GM18505 (cell line): Measurements from ENCODE around the gene S100A9.
"Not testable (repeated sequence)": the region's sequence is repeated elsewhere in the genome, so short reads cannot be mapped to it uniquely, and the experiment has no call there.

Experiments used
- ATAC-seq: cut with Tn5 transposase; IDR thresholded peaks from one replicate; pipeline ENCODE4 v1.9.1; 2021; ENCODE audit not compliant: unreplicated experiment
- POLR2A ChIP-seq: IDR thresholded peaks from 4 replicates; pipeline ENCODE4 v1.6.1; 2011; ENCODE audit warnings: borderline replicate concordance; ENCODE audit not compliant: insufficient read depth, insufficient read length; ENCODE audit errors: extremely low read depth

The S100A9 gene

DNA sequence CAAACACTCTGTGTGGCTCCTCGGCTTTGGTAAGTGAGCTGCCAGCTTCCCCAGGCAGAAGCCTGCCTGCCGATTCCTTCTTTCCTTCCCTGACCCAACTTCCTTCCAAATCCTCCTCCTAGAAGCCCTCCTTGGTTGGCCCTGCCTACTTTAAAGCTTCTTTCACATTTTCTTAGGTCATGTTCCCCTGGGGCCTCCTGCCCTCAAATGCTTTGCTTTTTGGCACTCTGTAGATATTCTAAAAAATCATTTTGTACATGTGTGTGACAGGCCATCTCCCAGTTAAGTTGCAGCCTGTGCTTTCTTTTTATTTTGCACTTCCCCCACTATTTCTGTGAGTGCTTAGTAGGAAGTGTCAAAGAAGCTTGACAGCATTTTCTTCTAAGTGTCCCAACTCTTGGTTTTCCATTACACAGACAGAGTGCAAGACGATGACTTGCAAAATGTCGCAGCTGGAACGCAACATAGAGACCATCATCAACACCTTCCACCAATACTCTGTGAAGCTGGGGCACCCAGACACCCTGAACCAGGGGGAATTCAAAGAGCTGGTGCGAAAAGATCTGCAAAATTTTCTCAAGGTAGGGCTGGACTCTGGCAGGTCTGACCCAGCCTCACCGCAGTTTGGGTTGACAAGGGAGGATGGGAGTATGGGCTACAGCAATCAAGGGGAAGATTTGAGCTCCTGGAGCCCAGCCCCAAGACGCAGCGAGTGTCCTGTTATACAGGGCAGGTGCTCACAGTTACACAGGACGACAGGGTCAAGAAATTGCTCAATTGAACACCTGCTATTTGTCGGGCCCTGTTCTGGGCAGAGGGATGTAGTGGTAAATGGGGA is at the start of gene S100A9:
Gene S100A9, plus strand, starts transcription at position 2 of the 838 bp plus-strand sequence. Its CDS starts 430 bp downstream, at position 432.
- no peak for ATAC-seq
- TF ChIP-seq POLR2A = no peak

DNA sequence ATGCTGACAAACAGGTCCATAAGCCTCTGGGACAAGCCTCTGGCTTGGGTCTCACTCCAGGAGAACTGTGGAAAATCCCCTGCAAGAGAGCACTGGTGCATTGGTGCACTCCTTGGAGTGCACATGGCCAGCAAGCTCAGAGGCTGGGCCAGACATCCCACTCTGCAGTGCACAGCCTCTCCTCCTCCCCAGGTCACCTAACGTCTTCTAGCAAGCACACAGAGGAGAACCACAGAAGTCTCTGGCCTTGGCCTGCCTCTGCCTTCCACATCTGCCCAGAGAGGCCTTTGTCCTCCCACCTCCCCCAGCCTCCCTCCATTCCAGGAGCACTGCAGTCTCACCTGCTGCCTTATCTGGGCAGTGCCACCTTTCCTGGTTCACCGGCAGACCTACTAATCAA is 49.1 kb upstream of the S100A9 start:
- ATAC-seq = no peak
- no peak for TF ChIP-seq POLR2A

DNA sequence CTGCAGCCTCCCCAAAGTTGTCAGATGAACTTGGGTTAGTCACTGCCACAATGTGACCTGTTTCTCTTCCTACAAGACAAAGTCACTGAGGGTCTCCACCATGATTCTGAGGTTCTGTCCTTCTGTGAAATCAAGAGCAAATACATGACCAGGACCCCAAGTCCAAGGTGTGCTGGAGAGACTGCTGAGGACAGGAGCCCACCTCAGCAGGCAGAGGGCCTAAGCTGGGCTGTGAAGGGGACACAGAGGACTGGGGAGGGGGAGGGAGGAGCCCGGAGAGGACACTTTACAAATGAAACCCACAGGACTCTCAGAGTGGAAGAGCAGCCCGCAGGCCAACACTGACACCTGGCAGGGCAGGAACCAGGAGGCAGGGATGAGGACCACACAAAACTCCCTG is 48.2 kb upstream of the S100A9 start:
- ATAC-seq = no peak
- TF ChIP-seq POLR2A = no peak

DNA sequence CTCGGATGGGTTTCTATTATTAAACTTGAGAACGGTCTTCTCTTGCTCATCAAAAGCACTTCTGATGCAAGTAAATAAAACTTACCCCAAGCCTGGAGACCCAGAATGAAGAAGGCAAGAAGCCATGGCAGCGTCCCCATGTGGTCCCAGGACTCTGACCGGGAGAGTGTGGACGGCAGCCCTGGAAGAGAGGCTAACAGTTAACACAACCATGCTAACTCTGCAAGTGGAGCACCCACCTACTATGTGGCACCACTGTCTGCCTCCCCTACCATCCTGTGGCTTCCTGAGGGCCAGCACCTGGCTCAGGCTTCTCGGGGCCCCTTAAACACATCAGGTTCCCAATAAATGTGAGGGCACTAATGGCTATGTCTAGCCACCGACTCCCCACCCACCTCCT is 47.1 kb upstream of the S100A9 start:
- ATAC-seq = no peak
- no peak for TF ChIP-seq POLR2A

DNA sequence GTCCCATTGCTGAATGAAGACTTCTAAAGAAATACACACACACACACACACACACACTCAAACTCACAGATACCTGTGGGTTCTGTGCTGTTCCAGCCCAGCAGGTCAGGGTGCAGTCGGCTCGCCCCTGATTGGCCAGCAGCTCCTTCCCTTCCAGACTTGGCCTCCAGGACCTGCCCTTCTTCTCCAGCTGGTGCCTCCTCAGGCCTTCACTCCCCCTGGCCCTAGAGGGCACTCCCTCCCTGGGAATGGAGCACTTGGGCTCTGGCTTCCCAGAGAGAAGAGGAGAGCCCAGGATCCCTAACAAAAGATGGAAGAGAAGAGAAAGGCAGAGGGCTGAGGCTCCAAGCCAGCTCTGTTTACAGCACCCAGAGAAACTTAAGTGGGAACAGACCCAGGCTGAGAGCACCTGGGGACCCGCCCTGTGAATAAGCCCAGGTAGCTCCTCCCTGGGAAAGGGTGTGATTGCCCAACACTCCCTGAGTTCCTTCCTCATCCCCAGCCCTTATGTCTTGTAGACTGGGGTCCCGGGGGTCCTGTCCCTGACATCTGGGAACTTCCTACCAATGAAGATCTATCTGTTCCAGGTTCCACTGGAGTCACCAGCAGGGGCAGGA is 45.0 kb upstream of the S100A9 start, which contains the start of gene PGLYRP3:
Gene PGLYRP3, minus strand, starts transcription at position 383 of the 617 bp plus-strand sequence. CDS start 2,287 bp downstream, outside the sequence.
- ATAC-seq = no peak
- no peak for TF ChIP-seq POLR2A

DNA sequence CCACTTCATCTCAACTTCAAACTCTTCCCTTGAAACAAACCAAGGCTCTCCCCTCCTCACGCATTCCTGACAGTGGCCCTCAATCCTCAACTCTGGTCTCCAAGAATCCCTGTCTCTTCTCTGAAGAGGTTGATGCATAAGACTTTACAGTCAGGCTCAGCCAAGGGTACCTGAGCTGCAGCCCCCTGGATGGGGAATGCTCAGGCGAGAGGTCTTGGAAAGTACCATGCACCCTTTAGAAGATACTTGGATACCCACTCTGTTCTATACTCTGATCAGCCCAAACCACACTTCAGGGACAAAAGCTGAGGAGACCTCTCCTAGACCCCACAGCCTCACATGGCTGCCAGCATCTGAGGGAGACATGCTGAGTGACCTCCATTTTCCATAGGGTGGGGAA is 44.4 kb upstream of the S100A9 start:
- no peak for ATAC-seq
- TF ChIP-seq POLR2A = no peak

DNA sequence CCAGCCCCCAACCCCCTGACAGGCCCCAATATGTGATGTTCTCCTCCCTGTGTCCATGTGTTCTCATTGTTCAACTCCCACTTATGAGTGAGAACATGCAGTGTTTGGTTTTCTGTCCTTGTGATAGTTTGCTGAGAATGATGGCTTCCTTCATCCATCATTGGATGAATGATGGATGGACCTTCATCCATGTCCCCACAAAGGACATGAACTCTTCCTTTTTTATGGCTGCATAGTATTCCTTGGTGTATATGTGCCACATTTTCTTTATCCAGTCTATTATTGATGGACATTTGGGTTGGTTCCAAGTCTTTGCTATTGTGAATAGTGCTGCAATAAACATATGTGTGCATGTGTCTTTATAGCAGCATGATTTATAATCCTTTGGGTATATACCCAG is 43.3 kb upstream of the S100A9 start:
- ATAC-seq = not testable (repeated sequence)

DNA sequence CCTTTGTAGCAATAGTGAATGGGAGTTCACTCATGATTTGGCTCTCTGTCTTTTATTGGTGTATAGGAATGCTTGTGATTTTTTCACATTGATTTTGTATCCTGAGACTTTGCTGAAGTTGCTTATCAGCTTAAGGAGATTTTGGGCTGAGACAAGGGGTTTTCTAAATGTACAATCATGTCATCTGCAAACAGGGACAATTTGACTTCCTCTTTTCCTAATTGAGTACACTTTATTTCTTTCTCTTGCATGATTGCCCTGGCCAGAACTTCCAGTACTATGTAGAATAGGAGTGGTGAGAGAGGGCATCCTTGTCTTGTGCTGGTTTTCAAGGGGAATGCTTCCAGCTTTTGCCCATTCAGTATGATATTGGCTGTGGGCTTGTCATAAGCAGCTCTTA is 41.6 kb upstream of the S100A9 start:
- not testable (repeated sequence) for ATAC-seq

DNA sequence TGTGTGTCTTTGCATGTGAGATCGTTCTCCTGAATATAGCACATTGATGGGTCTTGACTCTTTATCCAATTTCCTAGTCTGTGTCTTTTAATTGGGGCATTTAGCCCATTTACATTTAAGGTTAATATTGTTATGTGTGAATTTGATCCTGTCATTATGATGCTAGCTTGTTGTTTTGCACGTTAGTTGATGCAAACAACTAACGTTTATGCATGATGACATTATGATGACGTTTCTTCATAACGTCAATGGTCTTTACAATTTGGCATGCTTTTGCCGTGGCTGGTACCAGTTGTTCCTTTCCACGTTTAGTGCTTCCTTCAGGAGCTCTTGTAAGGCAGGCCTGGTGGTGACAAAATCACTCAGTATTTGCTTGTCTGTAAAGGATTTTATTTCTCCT is 39.5 kb upstream of the S100A9 start:
- ATAC-seq = not testable (repeated sequence)

DNA sequence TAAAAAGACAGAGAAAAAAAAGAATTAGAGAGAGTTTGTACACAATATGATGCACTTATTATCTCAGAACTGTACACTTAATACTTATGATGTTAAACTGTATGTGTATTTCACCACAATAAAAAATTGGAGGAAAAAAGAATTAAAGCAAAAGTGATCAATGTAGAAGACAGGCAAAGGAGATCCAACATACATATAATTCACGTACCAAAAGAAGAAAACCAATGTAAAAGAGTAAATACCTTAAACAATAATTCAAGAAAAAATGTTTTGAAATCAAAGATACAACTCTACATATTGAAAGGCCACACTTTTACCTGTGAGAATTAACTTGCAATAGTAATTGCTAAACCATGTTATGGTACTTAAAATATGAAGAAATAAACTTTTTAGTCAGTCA is 35.1 kb upstream of the S100A9 start:
- TF ChIP-seq POLR2A = no peak
- ATAC-seq = no peak

DNA sequence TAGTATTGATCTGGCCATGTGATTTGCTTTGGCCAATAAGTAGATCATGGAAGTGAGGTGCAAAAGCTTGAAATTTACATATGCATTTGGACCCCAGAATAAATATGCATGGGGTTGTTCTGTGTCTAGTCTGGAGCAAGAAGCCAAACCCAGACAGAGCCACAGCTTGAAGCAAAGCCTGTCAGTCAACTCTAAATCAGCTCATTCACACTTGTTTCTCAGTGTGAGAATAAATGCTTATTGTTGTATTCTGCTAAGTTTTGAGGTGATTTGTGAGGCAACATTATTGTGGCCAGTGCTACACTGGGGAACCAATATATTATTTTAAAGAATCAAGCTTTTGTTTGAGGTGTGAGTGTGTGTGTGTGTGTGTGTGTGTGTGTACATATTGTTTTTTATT is 32.7 kb upstream of the S100A9 start:
- TF ChIP-seq POLR2A = no peak
- ATAC-seq = no peak

DNA sequence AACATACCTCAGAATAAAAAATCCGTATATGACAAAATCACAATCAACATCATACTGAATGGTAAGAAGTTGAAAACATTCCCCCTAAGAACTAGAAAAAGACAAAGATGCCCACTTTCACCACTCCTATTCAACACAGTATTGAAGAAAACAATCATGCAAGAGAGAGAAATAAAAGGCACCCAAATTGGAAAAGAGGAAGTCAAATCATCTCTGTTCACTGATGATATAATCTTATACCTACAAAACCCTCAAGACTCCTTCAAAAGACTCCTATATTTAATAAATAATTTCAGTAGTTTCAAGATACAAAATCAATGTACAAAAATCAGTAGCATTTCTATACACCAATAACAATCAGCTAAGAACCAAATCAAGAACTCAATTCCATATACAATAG is 23.8 kb upstream of the S100A9 start:
- TF ChIP-seq POLR2A = no peak
- no peak for ATAC-seq

DNA sequence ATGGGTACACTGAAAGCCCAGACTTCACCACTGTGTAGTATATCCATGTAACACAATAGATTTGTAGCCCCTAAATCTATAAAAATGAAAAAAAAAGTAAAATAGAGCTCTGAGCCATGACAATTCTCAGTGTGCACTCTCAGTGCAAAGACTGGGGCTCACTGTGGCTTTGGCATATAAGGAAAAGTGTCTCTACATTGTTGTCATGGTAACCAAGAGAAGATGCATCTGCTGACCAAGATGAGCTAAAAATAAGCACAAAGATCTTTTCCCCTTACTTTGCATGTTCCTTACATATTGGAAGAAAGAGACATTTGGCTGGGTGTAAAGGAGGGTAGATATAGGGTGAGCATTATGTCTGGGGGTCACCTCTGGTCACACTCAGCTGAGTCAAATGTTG is 21.0 kb upstream of the S100A9 start:
- ATAC-seq = no peak
- TF ChIP-seq POLR2A = no peak

DNA sequence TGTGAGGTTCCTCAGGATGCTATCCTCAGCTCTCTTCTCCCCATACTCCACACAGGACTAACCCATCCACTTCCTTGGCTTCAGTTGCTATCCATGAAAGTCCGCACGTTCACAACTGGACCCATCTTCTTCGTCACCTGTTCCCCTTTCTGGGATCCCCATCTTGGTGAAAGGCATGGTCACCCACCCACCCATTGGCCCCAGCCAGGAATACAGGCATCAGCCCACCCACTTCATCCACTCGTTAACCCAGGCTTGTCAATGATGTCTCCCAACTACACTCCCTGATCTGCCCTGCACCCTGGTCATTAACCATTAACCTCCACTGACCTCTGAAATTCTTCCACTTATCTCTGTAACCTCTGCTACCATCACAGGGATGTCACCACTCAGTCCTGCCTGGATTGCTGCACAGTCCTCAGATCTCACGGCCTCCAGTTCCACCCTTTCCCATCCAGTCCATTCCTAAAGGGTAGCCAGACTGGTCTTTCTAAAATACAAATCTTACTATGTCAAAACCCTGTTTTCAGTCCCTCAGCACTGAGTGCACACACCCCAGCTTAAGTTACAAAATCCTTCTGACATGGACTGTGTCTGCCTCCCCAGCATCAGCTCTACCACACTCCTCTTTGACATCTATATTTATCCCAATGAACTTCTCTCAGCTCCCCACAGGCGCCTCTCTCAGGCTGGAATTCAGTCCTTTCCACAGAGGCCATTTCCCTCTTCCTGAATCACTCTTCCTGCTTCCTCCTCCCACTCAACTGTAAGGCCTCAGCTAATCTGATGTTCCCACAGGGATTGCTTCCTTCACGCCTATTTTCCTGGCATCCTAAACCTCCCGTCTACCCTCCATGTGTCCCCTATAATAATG is 19.4 kb upstream of the S100A9 start:
- no peak for TF ChIP-seq POLR2A
- no peak for ATAC-seq
